AG04449 (cell line): Measurements from ENCODE around the gene IL3.

Source experiments
- CTCF ChIA-PET: fragments of 350-600 bp; formaldehyde crosslinking; extraction: SDS; loops from one replicate; lab custom pipeline; 2021; ENCODE audit warnings: antibody characterized with exemption; lab: Yijun Ruan, JAX
- POLR2A ChIA-PET: fragments of 400-600, 350-600 bp; formaldehyde crosslinking; extraction: SDS; loops from one replicate; lab custom pipeline; 2020; ENCODE audit warnings: antibody characterized with exemption, inconsistent platforms; lab: Yijun Ruan, JAX
- DNase-seq: peaks from one replicate; pipeline ENCODE4 v3.0.0-alpha.2; 2010; ENCODE audit warnings: low read depth, low spot score
- H3K4me3 ChIP-seq: 2 replicates; pipeline ENCODE4 v1.5.1; 2011; ENCODE audit warnings: low read depth, mild to moderate bottlenecking, control low read depth, low read length
- TF ChIP-seq, protein P1 (sequence below): IDR thresholded peaks from one replicate; pipeline ENCODE4 v1.5.1; 2011; ENCODE audit warnings: mild to moderate bottlenecking, moderate library complexity, low read length, control low read depth, inconsistent platforms; ENCODE audit not compliant: insufficient read depth; ENCODE audit errors: missing control alignments

The IL3 gene

DNA sequence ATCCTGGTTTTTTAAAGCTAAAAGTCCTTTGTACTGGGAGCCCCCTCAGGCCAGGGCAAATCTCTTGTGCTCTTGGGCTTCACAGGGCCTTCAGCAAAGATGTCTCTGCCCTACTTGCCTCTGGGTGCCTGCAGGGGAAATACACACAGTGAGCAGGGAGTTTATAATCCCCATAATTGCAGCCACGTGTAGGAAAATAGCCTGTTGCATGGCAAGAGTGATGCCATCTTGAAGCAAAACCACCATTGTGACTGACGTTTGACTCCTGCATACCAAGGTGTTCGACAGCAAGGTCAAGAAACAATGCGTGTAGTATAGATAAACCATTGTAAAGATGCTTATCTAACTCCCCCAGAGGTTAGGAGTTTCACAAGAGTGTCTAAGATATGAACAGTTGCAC lies 11.4 kb upstream of the IL3 start:
- H3K4me3 ChIP-seq, result no peak overlapping the region
- POLR2A ChIA-PET, result no interaction called here
- TF ChIP-seq, protein P1, sequence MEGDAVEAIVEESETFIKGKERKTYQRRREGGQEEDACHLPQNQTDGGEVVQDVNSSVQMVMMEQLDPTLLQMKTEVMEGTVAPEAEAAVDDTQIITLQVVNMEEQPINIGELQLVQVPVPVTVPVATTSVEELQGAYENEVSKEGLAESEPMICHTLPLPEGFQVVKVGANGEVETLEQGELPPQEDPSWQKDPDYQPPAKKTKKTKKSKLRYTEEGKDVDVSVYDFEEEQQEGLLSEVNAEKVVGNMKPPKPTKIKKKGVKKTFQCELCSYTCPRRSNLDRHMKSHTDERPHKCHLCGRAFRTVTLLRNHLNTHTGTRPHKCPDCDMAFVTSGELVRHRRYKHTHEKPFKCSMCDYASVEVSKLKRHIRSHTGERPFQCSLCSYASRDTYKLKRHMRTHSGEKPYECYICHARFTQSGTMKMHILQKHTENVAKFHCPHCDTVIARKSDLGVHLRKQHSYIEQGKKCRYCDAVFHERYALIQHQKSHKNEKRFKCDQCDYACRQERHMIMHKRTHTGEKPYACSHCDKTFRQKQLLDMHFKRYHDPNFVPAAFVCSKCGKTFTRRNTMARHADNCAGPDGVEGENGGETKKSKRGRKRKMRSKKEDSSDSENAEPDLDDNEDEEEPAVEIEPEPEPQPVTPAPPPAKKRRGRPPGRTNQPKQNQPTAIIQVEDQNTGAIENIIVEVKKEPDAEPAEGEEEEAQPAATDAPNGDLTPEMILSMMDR, result no peak
- CTCF ChIA-PET, result interaction anchor here (1.3 to 3.2 kb wide), 2 partner anchors 14 to 39 kb away, joined by 3 to 21 read pairs; no protein-coding TSS in a partner anchor
- DNase-seq, result no peak

DNA sequence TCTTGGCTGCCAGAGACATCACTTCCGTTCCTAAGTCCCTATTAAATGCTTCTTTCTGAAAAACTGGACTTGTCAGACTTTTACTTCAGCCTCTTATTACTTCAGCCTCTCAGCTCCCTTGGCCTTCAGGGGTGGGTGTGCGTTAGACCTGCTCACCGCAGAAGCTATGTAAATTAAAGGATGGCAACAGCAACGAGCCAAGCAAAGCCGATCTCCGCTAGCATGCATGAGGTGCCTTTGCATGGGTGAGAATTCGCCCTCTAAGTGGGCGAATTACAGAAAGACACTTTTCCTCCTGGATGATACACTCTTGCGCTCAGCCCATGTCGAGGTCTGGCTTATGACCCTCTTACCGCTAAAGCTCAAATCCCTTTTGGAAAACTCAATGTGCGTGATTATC lies 10.9 kb upstream of the IL3 start:
- no peak overlapping the region for H3K4me3 ChIP-seq
- no peak for DNase-seq
- CTCF ChIA-PET, result interaction anchor here (1.3 to 3.2 kb wide), 2 partner anchors 13 to 39 kb away, joined by 3 to 21 read pairs; no protein-coding TSS in a partner anchor
- TF ChIP-seq, protein P1, result no peak
- POLR2A ChIA-PET, result no interaction called here

DNA sequence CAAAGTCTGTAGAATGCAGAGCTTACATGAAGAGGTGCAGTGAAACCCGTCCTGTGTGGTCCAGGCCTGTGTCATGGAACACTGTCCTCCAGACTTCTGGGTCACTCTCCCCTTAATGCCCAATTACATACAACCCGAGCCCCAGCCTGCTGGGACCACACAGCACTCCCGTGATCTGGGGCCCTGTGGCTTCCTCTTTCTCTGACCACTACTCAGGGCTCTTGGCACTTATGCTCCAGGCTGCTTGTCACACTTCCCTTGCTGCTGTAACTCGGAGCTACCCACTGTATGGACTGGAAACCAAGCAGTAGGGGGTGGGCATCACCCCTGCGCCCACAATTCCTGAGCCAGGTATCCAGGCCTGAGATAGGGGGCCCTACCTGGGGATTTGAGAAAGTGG lies 10.3 kb upstream of the IL3 start:
- ChIA-PET POLR2A (no interaction called here), CTCF (interaction anchor here (3.2 kb wide), 1 partner anchor 13 kb away, joined by 21 read pairs; no protein-coding TSS in a partner anchor)
- TF ChIP-seq, protein P1, result no peak
- no peak for DNase-seq
- H3K4me3 ChIP-seq, result no peak overlapping the region

DNA sequence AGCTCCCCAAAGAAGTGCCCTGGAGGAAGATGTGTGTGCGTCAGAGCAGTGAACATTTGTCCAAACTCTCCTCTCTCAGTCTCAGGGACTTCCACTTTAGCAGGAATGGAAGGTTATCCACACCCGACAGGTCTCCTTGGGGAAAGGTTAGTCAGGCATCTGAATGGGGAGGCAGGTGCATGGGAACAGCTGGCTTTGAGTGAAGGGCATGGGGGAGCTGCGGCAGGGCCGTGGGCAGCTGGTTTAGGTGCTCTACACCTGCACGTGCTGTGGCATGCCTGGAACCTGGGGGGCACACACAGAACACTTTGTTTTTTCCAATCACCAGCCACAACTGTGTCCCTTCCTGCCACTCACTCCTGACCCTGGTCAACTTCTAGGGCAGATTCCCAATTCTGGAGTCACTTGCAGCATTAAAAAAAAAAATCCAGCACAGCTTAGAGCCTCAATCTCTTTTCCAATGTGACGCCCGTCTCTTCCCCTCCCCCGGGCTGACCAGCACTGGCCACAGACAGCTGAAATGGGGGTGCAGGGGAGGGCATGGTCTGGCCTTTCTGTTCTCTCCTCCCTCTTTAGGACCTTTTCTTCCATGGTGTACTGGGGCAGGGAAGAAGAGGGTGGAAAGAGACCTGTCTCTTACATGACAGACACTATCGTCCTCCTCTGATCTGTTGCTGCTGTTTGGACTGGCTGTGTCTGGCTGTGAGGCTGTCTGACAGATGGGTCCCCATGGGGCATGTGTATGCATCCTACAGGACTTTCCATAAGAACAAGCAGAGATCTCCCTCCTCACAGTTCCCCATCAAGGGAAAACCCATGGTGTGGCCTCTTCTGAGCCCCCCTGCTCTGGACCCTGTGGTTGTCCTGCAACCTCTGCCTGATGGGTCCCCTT lies 9.5 kb upstream of the IL3 start:
- ChIA-PET POLR2A (no interaction called here), CTCF (interaction anchor here (3.2 to 6.3 kb wide), 2 partner anchors 12 kb away, joined by 21 to 61 read pairs; partner anchors contain the start of gene IL3)
- TF ChIP-seq, protein P1, result no peak

DNA sequence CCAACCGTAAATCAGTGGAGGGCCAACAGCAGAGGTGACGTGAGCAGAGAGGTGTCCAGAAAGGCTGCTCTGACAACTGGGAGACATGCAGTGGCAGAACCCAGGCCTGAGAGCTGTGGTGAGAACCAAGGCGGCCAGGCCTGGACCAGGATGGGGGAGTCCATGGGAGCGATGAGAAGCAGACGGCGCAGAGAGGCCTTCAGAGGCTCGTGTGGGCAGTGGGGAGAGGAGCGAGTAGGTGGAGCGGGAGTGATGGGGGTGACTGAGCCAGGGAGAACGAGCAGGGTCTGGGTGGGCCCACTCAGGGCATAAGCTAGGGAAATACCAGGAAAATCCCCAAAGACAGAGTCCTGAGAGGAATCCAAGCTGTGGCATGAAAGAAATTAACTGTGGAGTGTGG lies 7.9 kb upstream of the IL3 start:
- TF ChIP-seq, protein P1, result no peak
- DNase-seq, result no peak
- no peak overlapping the region for H3K4me3 ChIP-seq
- ChIA-PET POLR2A (no interaction called here), CTCF (interaction anchor here (1.6 to 6.3 kb wide), 2 partner anchors 11 to 463 kb away, joined by 8 to 61 read pairs; partner anchors contain the start of gene IL3)

More for the DNA sequence above, 9.5 kb upstream of the IL3 start:
- H3K4me3 ChIP-seq, result no peak overlapping the region
- DNase-seq, result no peak

DNA sequence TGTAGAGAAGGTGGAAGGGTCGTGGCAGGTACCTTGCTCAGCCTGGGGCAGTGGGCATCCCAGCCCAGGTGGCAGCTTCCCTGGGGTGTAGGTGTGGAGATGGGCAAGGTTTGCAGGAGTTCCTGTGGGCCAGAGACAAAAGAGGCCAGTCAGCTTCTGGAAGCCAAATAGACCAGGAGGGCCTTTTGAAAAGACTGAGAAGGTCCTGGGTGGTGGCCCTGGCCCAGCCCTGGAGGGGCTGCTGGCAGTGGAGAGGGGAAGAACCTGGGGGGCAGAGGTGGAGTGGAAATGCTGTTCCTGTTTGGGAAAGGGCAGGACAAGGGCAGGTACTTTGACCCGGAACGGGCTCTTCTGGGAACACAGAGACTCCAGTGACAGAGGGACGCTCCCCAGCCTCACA lies 7.0 kb upstream of the IL3 start:
- H3K4me3 ChIP-seq, result no peak overlapping the region
- TF ChIP-seq, protein P1, result no peak
- DNase-seq, result no peak
- ChIA-PET CTCF (interaction anchor here (1.1 to 6.3 kb wide), 3 partner anchors 10 to 464 kb away, joined by 3 to 61 read pairs (median 8); partner anchors contain the start of gene IL3), POLR2A (no interaction called here)
